GM21390 (cell line): ENCODE data around the gene DNAH9.

Experiments used
- ATAC-seq: cut with Tn5 transposase; IDR thresholded peaks from one replicate; pipeline ENCODE4 v1.9.1; 2021; ENCODE audit not compliant: unreplicated experiment

Gene DNAH9

GRCh38 chr17:11823862-11824261 lies 225.6 kb downstream of the DNAH9 start:
- ATAC-seq, result no peak

GRCh38 chr17:11825572-11826209 lies 227.4 kb downstream of the DNAH9 start:
- ATAC-seq, result no peak

GRCh38 chr17:11832401-11833137 lies 234.3 kb downstream of the DNAH9 start:
- no peak for ATAC-seq

GRCh38 chr17:11836508-11836907 lies 238.2 kb downstream of the DNAH9 start:
- no peak for ATAC-seq

GRCh38 chr17:11840052-11840451 lies 241.8 kb downstream of the DNAH9 start:
- ATAC-seq, result no peak

- ATAC-seq, result no peak
These were observed 242.6 kb downstream of the DNAH9 start for GRCh38 chr17:11840831-11841230.

GRCh38 chr17:11848330-11848729 lies 250.1 kb downstream of the DNAH9 start:
- ATAC-seq, result no peak

GRCh38 chr17:11852231-11852630 lies 254.0 kb downstream of the DNAH9 start:
- ATAC-seq, result no peak

- ATAC-seq, result no peak
These were observed 254.6 kb downstream of the DNAH9 start for GRCh38 chr17:11852912-11853311.

- ATAC-seq, result no peak
These were observed 255.3 kb downstream of the DNAH9 start for GRCh38 chr17:11853321-11854151.

GRCh38 chr17:11855306-11855705 lies 257.0 kb downstream of the DNAH9 start:
- ATAC-seq, result no peak

GRCh38 chr17:11857006-11857405 lies 258.7 kb downstream of the DNAH9 start:
- ATAC-seq, result no peak

GRCh38 chr17:11869680-11870394 lies 271.6 kb downstream of the DNAH9 start:
- no peak for ATAC-seq

- ATAC-seq, result no peak
These were observed 273.5 kb downstream of the DNAH9 start for GRCh38 chr17:11871773-11872172.

GRCh38 chr17:11874756-11875155 lies 276.5 kb downstream of the DNAH9 start:
- ATAC-seq, result no peak

GRCh38 chr17:11880714-11881113 lies 282.4 kb downstream of the DNAH9 start:
- no peak for ATAC-seq

GRCh38 chr17:11882716-11883115 lies 284.4 kb downstream of the DNAH9 start:
- no peak for ATAC-seq

- no peak for ATAC-seq
These were observed 286.8 kb downstream of the DNAH9 start for GRCh38 chr17:11885051-11885450.

GRCh38 chr17:11889266-11889665 lies 291.0 kb downstream of the DNAH9 start:
- ATAC-seq, result no peak

- ATAC-seq, result no peak
These were observed 295.6 kb downstream of the DNAH9 start for GRCh38 chr17:11893862-11894261.

GRCh38 chr17:11896199-11896598 lies 297.9 kb downstream of the DNAH9 start:
- no peak for ATAC-seq
